HL-60 (cell line): ENCODE data around the gene ANO9.

ENCODE experiments used
- CTCF ChIP-seq: IDR thresholded peaks from one replicate; pipeline ENCODE4 v1.5.1; 2011; ENCODE audit warnings: low read length, control low read depth, inconsistent platforms; ENCODE audit not compliant: insufficient read depth
- SPI1 ChIP-seq: IDR thresholded peaks from 2 replicates; pipeline ENCODE4 v1.6.1; 2012; ENCODE audit warnings: low read depth, mild to moderate bottlenecking, borderline replicate concordance

GRCh38 chr11:409008-409599, 32.7 kb downstream of the ANO9 start:
- TF ChIP-seq CTCF: no peak
- no peak for TF ChIP-seq SPI1
